ENCODE measurements around the gene KRT8.
"Not testable (repeated sequence)": the region's sequence is repeated elsewhere in the genome, so short reads cannot be mapped to it uniquely, and the experiment has no call there.

Gene KRT8

DNA sequence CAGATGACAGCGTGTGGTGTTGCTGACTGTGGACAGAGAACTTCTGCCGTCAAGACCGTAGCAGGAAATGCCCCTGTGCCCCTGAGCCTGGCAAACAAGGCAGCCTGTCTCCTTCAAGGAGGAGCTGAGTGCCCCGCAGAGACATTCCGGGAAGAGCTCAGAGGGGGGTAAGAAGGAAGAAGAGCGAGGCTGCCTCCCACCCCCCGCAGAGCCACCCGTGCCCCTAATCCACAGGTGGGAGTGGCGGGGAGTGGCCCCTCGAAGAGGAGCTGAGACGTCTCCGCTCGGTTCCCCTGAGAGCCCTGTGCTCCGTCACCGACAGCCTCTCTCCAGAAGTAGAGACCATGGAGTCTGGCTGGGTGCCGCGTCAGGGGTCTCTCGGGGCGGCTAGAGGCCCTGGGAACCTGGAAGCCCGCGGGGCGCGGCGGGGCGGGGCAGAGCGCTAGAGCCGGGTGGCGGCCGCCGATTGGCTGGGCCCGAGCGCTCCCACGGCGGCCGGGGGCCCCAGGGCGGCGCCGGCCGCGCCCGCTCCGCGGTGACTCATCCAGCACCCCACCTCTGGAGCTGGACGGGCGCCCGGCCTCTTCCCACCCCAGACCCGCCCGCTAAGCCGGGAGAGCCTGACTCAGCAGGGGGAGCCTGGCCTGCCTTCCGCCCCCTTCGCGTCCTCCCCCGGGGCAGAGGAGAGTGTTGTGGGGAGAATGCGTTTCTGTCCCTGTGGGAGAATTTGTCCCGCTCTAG, 30.9 kb downstream of the KRT8 start:
- DNase-seq, result peak; percentile 71

DNA sequence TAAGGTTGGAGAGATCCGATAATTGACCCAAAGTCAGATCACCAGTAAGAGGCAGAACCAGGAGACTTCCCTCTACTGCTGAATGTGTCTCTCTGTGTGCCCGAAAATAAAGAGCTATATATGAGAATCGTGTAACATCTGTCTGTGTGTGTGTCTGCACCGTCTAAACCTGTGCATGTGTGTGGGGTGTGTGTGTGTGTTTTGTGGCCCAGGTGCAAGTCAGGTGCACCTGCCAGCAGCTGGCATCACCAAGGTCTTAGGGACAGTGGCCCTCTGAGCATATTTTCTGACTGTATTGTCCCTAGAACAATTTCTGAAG, 31.4 kb downstream of the KRT8 start:
- DNase-seq, result no peak

DNA sequence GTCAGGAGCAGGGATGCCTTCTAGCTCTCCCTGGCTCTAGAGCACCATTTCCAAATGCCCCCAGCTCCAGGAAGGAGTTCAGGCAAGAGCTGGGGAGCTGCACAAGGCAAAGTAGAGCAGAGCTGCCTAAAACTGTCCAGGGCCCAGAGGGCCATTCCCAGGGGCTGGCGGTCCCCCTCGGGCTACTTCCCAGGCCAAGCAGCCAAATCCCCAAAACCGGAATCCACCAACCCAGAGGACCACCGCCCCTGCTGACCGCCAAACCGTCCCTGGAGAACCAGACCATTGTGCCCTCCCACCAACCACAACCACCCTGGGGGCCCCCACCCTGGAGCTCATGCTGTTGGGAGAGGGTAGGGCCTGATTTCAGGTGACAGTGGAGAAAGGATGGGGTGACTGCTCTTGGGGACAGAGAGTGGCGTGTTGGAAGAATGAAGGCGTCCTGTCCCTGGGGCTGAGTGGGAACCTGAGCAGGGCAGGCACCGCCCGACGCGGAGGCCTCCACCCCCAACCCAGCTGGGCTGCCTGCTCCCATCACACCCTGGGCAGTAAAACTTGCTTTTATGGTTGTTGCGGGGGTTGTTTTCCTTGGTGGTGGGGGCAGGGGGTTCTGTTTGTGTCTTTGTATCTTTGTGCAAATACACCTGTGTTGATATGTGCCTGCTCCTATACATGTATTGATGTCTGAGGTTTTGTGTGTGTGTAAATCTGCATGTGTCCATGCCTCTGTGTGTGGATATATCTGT, 32.1 kb downstream of the KRT8 start:
- DNase-seq, result no peak

DNA sequence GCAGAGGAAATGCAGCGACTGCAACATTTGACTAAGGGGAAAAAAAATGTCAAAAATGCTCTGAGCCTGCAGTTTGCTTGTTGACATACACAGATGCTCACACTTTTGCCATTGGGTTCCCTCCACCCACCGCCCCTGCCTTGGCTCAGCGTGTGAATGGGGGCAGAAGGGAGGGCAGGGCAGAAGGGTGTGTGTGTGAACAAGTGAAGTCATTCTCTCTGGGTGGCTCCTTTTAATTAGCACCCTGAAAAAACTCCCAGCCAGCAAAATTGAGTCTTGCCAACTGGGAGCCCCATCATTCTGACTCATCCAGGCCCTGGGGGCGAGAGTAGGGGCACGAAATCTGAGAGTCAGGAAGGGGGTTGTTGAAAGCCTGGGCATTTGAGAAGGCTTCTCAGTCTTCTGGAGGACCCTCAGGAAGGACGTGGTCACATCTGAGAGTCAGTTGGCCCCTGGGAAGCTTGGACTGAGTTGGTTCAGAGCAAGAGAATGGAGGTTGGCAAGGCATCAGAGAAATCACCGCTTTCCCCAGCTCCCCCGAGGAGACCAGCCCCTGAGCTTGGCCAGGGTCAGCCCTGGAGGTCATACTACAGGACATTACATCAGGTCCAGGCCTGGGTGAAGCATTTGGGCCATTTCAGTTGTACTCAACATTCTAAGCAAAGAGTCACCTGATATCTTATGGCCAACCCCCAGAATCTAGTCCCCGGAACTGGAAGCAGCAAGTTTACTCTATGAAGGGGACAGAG, 33.4 kb downstream of the KRT8 start:
- DNase-seq, result no peak

DNA sequence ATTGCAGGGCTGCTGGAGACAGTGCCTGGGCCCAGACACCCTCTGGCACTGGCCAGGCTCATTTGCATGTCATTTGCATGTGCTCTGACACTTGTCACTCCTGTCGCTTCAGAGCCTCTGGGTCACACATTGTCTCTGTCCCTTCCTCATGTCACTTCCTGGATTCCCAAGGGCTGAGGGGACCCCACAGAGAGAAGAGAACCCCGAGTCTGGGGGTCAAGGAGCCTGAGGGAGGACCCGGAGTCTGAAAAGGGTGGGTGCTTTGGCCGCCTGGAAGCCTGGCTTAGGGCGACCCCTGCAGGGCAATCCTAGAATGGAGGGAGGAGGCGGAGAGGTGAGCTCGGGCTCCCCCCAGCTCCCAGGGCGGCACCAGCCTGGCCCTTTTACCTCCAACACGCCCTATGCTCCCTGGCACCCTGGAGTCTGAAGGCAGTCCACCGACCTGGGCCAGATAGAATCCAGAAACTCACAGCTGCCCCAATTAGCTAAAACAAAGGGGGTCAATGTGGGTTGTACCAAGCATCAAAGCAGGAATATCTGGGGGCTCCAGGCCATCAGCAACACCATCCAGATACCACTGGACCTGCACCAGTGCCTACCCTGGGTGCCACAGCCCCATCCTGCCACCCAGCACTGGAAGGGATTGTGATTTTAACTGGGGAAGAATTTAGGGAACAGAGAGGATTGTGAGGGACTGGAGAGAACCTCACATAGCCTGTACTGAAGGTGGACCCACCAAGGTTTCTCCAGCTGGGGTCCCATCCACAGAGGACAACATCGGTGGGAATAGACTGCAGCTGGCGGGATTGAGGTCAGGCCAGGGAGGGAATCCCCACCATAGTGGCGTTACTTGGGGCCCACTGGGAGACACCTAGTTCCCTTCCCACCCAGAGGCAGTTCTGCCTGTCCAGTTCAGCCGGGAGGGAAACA, 34.2 kb downstream of the KRT8 start:
- DNase-seq, result peak; percentile 82

DNA sequence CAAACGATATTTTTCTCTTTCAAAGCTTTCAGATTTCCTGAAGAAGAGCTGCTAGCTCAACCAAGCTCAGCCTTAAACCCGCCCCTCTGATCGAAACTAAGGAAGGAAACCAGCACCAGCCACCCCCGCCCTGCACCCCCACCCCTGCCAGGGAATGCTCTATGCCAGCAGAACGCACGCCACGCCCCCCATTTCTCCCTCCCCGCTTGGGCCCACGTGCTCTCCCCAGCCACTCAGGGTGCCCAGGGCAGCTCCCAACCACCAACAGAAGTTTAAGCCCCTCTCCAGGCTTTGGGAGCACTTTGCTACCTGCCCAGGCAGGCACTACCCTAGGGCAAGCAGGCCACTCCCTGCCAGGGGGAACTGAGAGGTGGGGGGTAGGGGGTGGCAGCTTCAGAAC, 37.2 kb downstream of the KRT8 start:
- peak; percentile 77 for DNase-seq

DNA sequence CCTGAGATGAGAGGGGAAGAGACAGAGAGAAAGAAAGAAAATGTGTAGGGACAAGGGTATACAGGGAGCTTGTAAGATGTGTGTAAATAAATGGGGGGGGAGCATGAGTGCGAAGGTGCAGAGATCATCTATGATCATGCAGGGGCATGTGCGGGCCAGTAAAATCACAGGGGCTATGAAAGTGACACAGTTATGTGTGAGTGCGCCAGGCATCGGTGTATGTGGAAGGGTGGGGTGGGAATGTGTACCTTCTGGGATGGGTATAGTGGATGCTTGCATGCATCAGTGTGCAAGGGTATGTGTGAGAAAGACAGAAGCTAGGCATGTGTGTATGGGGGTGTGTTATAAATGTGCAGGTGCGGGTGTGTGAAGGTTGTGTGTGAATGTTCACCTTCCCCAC, 37.7 kb downstream of the KRT8 start:
- DNase-seq, result no peak

DNA sequence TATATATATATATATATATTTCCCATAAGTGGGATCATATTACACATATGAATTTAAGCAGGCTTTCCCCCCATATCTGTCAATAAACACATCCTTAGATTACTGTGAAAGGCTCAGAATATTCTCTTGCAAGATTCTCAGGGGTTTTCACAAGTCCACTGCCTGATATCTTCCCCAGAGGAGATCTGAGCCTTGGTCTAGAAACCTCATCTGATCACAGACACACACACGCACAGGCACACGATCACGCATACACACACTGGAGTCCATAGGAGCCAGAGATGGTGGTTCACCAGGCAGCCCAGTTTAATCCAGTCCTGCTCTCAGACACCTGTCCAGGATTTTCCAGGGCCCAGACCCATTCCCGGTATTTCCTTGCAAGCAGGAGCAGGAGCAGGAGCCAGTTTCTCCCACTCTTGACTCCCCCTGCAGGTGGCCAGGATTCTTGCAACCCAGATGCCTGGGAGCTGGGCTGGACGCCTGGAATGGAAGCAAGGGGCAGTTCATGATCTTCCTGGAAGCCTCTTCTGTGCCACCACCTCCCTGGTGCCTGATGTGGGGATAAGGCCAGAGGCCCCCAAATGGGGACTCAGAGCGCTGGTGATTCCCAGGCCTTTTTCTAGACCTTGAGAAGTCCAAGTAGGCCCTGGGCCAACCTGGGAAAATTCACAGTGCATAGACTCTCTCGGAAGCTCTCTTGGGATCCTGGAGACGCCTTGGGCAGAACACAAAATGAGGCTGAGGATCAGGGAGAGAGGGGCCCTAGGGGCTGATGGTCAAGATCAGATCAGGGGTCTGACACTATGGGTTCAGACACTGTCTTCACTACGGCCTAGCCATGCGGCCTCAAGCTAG, 39.6 kb downstream of the KRT8 start:
- DNase-seq, result peak; percentile 13

DNA sequence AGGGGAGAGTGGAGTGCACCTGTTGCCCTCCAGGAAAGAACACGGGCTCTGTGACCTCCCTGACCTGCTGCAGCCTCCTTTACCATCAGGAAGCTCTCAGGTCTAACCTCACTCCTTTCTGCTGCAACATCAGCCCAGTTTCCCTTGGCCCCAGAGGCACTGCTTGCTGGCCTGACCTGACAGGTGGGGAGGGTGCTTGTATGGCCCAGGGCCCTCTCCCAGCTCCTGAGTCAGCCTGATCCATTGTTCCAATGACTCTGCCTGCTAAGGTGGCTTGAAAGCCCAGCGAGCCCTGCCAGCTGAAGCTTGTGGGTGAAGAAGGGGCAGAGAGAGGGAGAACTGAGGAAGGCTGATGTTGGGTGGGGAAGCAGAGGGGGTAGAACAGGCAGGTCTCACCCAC, 42.9 kb downstream of the KRT8 start:
- no peak for DNase-seq

DNA sequence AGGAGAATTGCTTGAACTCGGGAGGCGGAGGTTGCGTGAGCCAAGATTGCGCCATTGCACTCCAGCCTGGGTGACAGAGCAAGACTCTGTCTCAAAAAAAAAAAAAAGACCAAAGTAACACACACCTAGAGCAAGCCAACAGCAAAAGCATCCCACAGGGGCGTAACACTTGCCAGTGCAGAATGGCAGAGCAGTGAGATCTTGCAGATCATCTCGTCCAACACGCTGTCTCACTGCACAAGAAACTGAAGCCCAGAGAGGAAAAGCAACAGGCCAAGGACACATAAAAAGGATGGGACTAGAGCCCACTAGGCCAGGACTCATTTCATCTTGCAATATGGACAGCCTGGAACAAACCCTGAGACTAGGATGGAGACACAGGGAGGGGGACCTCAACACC, 43.4 kb downstream of the KRT8 start:
- DNase-seq, result no peak

DNA sequence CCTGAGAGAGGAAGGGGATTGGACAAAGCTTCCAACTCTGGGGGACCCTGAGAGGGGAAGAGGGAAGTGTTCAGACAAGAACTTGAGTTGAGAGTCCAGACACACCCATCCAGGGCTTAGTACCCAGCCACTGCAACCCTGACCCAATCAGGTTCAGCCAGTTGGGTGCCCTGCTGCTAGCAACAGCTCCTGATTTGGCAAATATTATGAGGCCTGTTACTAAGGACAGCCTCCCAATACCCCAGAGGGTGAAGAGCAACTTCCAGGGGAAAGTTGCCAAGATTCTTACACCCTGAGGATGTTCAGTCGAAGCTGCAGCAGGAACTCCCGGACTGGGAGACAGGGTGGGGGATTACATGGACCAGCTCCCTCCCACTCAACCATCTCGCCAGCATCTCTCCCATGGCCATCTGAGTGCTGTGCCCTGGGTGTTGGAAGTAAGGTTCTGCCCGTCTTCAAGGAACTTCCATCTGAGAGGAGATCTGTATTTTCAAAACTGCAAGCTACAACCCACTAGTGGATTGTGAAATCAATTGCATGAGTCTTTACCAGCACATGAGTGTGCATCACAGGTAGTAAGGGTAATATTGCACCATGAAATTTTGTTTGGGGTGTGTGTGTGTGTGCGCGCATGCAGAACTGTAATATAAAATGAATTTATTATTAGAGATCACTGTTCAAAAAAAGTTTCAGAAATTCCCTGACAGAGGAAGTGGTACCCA, 44.6 kb downstream of the KRT8 start:
- no peak for DNase-seq

DNA sequence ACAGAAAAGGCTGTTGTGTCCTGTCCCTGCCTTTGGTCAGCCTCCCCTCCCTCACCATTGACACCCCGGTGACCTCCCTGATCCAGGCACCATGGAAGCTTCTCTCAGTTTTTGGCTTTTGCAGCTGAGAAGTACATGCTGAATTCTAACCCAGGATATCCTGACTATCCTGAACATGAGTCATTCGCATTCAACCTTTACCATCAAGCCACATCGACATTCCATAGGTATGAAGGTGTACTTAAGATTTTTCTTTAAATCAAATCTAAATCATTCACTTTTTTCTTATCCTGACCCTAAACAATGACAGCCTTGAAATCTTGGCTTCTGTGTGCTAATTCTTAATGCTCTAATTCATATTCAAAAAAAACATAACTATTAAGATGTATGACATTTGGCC, 47.4 kb downstream of the KRT8 start:
- DNase-seq, result no peak

DNA sequence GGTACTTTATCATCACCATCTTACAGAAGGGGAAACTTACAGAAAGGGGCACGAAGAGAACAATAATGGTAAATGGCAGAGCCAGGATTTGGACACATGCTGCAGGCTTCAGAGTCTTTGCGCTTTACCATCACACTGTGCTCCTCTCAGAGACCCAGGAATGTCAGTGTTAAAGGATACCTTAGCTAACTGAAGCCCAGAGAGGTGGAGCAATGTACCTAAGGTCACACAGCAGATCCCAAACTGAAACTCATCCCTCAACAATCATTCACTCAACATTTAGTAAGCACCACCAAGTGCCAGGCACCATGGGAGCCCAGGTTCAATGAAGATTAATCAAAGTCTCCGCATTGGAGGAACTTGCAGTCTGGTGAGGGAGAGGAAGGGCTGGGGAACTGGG, 48.1 kb downstream of the KRT8 start:
- DNase-seq, result no peak

DNA sequence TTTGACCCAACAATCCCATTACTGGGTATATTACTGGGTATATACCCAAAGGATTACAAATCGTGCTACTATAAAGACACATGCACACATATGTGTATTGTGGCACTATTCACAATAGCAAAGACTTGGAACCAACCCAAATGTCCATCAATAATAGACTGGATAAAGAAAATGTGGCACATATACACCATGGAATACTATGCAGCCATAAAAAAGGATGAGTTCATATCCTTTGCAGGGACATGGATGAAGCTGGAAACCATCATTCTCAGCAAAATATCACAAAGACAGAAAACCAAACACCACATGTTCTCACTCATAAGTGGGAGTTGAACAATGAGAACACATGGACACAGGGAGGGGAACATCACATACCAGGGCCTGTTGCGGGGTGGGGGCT, 48.8 kb downstream of the KRT8 start:
- not testable (repeated sequence) for DNase-seq

DNA sequence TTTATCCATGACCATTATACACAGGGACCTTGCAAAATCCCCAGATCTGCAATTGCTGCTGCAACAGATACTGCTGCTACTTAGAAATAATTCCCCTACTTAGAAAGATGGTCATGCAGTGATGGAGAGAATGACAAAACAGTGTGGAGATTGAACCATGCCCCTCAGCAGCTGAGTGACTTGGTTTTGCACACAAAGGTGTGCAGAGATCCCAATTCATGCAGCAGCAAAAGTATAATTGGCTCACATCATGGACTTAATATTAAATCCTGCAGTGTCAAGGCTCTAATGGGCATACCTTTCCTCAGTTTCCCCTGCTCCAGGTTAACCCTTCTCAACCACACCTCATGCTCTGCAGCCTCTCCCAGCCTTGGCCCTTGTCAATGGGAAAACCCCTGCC, 53.1 kb downstream of the KRT8 start:
- DNase-seq, result no peak

DNA sequence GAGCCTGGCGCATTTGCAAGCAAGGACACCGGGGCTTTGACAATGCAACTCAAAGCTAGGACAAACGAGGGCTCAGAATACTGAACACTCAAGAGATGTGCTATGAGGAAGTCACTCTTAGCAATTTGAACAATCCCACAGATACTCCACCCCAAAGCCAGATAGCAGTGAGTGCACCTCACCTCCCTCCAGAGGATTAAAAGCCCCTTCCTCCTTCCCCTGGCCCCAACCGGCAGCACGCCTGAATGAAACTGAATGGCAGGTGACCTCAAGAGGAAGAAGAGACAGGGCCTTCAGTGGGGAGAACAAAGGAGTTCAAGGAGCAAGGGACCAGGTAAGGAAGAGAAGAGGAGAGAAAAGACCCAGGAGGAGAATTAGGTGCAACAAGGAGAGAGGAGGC, 54.2 kb downstream of the KRT8 start:
- DNase-seq, result no peak

DNA sequence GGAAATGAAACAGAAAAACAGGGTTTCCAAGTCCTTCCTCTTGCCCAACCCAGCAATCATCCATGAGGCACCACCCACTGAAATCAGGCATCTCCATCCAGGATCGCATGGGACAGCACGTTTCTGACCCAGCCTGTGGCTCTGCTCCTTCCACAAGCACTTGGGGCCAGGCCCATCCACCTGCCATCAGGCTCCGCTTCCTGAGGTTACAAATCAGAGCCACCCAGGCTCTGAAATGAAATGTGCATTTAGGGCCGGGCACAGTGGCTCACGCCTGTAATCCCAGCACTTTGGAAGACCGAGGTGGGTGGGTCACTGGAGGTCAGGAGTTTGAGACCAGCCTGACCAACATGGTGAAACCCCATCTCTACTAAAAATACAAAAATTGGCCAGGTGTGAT, 55.4 kb downstream of the KRT8 start:
- no peak for DNase-seq

DNA sequence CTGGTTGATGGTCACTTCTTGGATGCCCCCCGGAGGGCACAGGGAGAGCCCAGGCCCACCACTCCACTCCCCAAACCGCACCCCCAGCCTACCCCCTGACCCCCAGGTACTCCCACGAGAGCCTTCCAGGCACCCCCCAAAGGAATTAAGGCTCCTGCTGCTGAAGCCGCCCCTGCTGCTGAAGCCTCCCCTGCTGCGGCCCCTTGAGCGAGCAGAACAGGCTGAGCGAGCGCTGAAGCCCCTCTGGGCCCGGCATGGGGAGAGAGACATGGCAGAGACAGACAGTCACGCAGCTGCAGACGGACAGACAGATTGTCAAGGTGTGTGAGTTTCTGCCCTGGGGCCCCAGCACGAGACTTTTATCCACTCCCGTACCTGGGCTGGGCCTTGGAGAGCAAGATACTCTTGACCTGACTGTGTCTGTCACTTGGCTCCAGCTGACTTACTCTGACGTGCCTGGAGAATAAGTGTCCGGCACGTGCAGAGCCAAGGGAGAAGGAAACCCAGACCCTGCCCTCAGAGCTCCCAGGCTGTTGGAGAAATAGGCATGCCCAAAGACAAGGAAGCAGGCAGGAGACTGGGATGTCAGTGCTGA, 56.1 kb downstream of the KRT8 start, which contains the start of gene KRT78:
TSS of gene KRT78 (minus strand) at position 334 of the 595 bp plus-strand sequence. CDS start at position 270, 64 bp downstream.
- no peak for DNase-seq

DNA sequence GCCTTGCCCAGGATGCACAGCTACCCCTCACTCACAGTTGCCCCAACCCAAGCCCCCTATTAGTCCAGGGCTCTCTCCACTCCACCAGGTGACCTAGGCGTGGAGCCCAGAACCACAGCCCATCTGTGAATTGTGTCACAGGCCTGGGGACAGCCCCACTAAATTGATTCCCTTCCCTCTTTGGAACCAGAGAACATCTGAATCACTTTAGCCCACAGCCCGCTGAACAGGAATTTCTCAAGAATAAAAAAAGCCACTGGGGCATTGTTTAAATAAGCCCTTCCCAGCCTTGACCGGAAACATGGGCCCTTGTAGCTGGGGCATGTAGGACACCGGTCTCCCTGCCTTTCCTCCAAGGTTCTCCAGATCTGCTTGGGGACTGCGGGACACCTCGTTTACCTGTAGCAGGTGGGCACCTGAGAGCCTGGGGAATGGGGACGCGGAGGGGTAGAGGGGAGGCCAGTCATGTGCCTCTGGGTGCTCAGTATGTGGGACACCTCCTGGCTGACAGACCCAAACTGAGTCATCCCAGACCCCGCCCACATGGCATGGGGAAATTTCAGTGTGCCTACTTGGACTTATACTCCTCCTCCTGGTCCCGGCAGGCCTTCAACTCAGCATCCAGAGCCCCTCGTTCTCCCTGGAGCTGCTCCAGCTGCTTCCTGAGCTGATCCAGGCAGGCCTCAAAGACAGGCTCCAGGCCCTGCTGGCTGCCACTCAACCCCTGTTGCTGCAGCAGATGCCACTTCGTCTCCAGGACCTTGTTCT, 57.4 kb downstream of the KRT8 start:
- no peak for DNase-seq

Data from CD4-positive, alpha-beta T cell treated with Interleukin-6 for 4 hours (primary cell).